GM12873 (cell line): ENCODE results near the gene EIF5B.

Source experiments
- CTCF ChIP-seq: IDR thresholded peaks from 2 replicates; pipeline ENCODE4 v1.5.1; 2012; ENCODE audit warnings: low read depth, mild to moderate bottlenecking, moderate library complexity, low read length, control low read depth; ENCODE audit not compliant: insufficient read depth; ENCODE audit errors: missing control alignments

EIF5B gene

GRCh38 chr2:99420751-99421299 is 83.6 kb downstream of the EIF5B start:
- TF ChIP-seq CTCF: no peak

- no peak for TF ChIP-seq CTCF
Measured at GRCh38 chr2:99421469-99421868, 84.3 kb downstream of the EIF5B start.

GRCh38 chr2:99422599-99422998 is 85.4 kb downstream of the EIF5B start:
- no peak for TF ChIP-seq CTCF

GRCh38 chr2:99424371-99424770 is 87.2 kb downstream of the EIF5B start:
- TF ChIP-seq CTCF: no peak

GRCh38 chr2:99425022-99425421 is 87.8 kb downstream of the EIF5B start:
- TF ChIP-seq CTCF: no peak

GRCh38 chr2:99430614-99431291 is 93.6 kb downstream of the EIF5B start:
- TF ChIP-seq CTCF: no peak

GRCh38 chr2:99431587-99432275 is 94.5 kb downstream of the EIF5B start:
- no peak for TF ChIP-seq CTCF
